Thyroid gland (tissue), 4 donors: ENCODE data around the gene HSPA12A. TPM values are rescaled to one million over a fixed set of nuclear protein-coding genes. Genes with fewer than 3 reads are reported as not detected.

Experiments
- DNase-seq, 2 donors: peaks; one replicate each; pipeline ENCODE4 v3.0.0-alpha.2; 2019
- H3K27ac ChIP-seq, 3 donors: fragments of 200-600 bp; sonication (generic); 1 replicate in 2 of 3; 2 replicates in 1 of 3; pipeline ENCODE4 v1.5.1; 2016 to 2019; ENCODE audit warnings: mild to moderate bottlenecking in 1 of 3, moderate library complexity in 1 of 3
- H3K27me3 ChIP-seq: fragments of 200-600 bp; sonication (generic); one replicate; pipeline ENCODE4 v1.5.1; 2019
- H3K36me3 ChIP-seq, 2 donors: fragments of 200-600 bp; sonication (generic); one replicate each; pipeline ENCODE4 v1.5.1; 2016 to 2019
- H3K4me1 ChIP-seq, 2 donors: fragments of 200-600 bp; sonication (generic); one replicate each; pipeline ENCODE4 v1.5.1; 2017 to 2019
- H3K4me3 ChIP-seq, 3 donors: fragments of 200-600 bp; sonication (generic); replicated peaks in 1 of 3; 1 replicate in 2 of 3; 2 replicates in 1 of 3; pipeline ENCODE4 v1.5.1; 2016; ENCODE audit warnings: mild to moderate bottlenecking in 1 of 3
- H3K9me3 ChIP-seq: fragments of 200-600 bp; sonication (generic); one replicate; pipeline ENCODE4 v1.5.1; 2017
- CTCF ChIP-seq, 6 experiments: fragments of 200-600 bp in 3 of 6; fragments of 450-650 bp in 3 of 6; sonication (generic) in 3 of 6; IDR thresholded peaks; one replicate each; pipeline ENCODE4 v1.5.1; 2016 to 2019; ENCODE audit warnings: antibody characterized with exemption in 6 of 6, mild to moderate bottlenecking in 2 of 6, inconsistent platforms in 1 of 6, moderate library complexity in 1 of 6
- POLR2A ChIP-seq, 2 donors: fragments of 450-650 bp; IDR thresholded peaks; one replicate each; pipeline ENCODE4 v1.6.1; 2017; ENCODE audit warnings: antibody characterized with exemption in 2 of 2, mild to moderate bottlenecking in 2 of 2, moderate library complexity in 1 of 2
- WGBS, 2 donors: methylation state at CpG; one replicate each; pipeline ENCODE4 v1.1.5; 2017; 5-methylcytosine and 5-hydroxymethylcytosine counted together
- intact Hi-C: fragments of 100-400 bp; cut with DNase I; formaldehyde crosslinking; loops from one replicate; pipeline ENCODE4 v1.15.1; 2023
- total RNA-seq, 4 donors: library from RNA; depleted of rRNA; stranded (reverse); fragments of >200 nt; gene quantifications; one replicate each; pipeline ENCODE4 v1.2.3, GENCODE V29; 2016

HSPA12A gene
- total RNA-seq, 4 donors from 2014 or later: 22.6 to 37.3 (median 34.6) TPM

- 92 to 93% methylated on average over 2 of the region's 2 CpGs for whole genome bisulfite sequencing, 2 donors
- no peak for DNase-seq
- Histone ChIP-seq H3K9me3 (no peaks in the 10 kb centered on the region), H3K27ac (no peak overlapping the region), H3K27me3 (no peaks in the 10 kb centered on the region), H3K4me3 (no peak overlapping the region), H3K36me3 (peaks cover 2 to 12% of the 10 kb centered on the region in 2 donors), H3K4me1 (peaks cover 10 to 15% of the 10 kb centered on the region in 2 donors)
- intact Hi-C loops: no loop called here
- TF ChIP-seq CTCF (IDR thresholded peaks at IDR 0.05) (no peak), POLR2A (IDR thresholded peaks at IDR 0.05) (no peak)
Measured at GRCh38 chr10:116673866-116674265, 68.5 kb downstream of the HSPA12A start.

- Histone ChIP-seq H3K4me1 (peaks cover 10 to 15% of the 10 kb centered on the region in 2 donors), H3K36me3 (peaks cover 2 to 12% of the 10 kb centered on the region in 2 donors), H3K27me3 (no peaks in the 10 kb centered on the region), H3K9me3 (no peaks in the 10 kb centered on the region), H3K27ac (no peak overlapping the region), H3K4me3 (no peak overlapping the region)
- no peak for TF ChIP-seq CTCF (IDR thresholded peaks at IDR 0.05)
- no peak for TF ChIP-seq POLR2A (IDR thresholded peaks at IDR 0.05)
- 94% methylated on average over 5 of the region's 5 CpGs for WGBS, 2 donors
- DNase-seq: no peak
- intact Hi-C loops: no loop called here
Measured at GRCh38 chr10:116672891-116673290, 69.5 kb downstream of the HSPA12A start.

GRCh38 chr10:116671274-116671926 lies 71.0 kb downstream of the HSPA12A start:
- Histone ChIP-seq H3K9me3 (no peaks in the 10 kb centered on the region), H3K27ac (no peak overlapping the region), H3K36me3 (peaks cover 2 to 12% of the 10 kb centered on the region in 2 donors), H3K4me3 (no peak overlapping the region), H3K4me1 (peaks cover 10 to 15% of the 10 kb centered on the region in 2 donors), H3K27me3 (no peaks in the 10 kb centered on the region)
- intact Hi-C loops: no loop called here
- WGBS, 2 donors: 85 to 88% methylated on average over 5 of the region's 5 CpGs
- TF ChIP-seq CTCF (IDR thresholded peaks at IDR 0.05): no peak
- TF ChIP-seq POLR2A (IDR thresholded peaks at IDR 0.05): no peak
- no peak for DNase-seq

GRCh38 chr10:116670706-116671105 lies 71.7 kb downstream of the HSPA12A start:
- H3K4me3 ChIP-seq: no peak overlapping the region
- no peak overlapping the region for H3K27ac ChIP-seq

More at GRCh38 chr10:116670706-116671105, 71.7 kb downstream of the HSPA12A start:
- WGBS, 2 donors: 77 to 86% methylated on average over 5 to 6 of the region's 6 CpGs
- Histone ChIP-seq H3K36me3 (peaks cover 2 to 12% of the 10 kb centered on the region in 2 donors), H3K4me1 (peaks cover 10 to 15% of the 10 kb centered on the region in 2 donors), H3K9me3 (no peaks in the 10 kb centered on the region), H3K27me3 (no peaks in the 10 kb centered on the region)
- no peak for DNase-seq
- intact Hi-C loops: no loop called here
- TF ChIP-seq POLR2A (IDR thresholded peaks at IDR 0.05) (no peak), CTCF (IDR thresholded peaks at IDR 0.05) (no peak)
